HG03558 (cell line): ENCODE measurements around the gene COL16A1.

Experiments used
- ATAC-seq: cut with Tn5 transposase; IDR thresholded peaks from one replicate; pipeline ENCODE4 v1.9.1; 2021; ENCODE audit warnings: moderate number of reproducible peaks; ENCODE audit not compliant: unreplicated experiment; ENCODE audit errors: extremely low read depth

The COL16A1 gene

DNA sequence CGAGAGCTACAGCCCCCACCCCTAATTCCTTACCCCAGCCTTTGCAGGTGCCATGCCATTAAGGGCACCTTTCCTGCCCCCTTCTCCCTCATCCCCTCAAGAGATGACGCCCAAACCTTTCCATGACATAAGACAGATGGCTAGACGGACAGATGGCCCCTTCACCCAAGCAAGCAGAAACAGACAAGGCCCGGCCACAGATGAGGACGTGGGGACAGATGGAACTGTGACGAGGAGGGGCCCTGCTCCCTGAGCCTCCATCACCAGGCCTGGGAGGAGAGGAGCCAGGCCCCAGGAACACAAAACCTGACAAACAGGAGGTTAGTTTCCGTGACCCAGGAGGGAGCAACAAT lies 34.4 kb downstream of the COL16A1 start:
- ATAC-seq, result no peak

DNA sequence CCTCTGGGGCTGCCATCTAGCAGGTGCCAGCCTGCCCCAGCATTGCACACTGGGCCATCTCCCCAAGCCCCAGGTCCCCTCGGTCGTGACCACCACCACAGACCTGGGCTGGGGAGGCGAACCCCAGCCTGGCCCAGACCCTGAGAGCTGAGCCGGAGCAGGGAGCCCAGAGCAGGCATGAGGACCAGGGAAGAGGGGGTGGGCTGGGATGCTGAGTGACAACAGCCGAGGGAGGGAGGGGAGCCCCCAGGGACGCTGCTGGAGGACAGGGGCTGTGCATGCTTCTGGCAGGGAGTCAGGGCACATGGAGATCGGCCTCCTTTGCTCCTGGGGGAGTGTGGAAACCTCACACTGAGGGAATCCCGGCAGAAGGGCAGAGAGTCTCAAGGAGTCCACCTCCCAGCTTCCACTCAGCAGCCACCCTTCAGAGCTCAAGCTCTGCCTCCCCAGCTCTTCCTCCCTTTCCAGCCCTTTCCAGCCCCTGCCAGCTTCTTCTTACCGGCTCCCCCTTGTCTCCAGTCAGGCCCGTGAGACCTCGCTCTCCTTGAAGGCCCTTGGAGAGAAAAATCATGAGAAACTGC lies 35.4 kb downstream of the COL16A1 start:
- ATAC-seq, result no peak

- no peak for ATAC-seq
Observed at GRCh38 chr1:31667065-31667785, 36.6 kb downstream of the COL16A1 start.

DNA sequence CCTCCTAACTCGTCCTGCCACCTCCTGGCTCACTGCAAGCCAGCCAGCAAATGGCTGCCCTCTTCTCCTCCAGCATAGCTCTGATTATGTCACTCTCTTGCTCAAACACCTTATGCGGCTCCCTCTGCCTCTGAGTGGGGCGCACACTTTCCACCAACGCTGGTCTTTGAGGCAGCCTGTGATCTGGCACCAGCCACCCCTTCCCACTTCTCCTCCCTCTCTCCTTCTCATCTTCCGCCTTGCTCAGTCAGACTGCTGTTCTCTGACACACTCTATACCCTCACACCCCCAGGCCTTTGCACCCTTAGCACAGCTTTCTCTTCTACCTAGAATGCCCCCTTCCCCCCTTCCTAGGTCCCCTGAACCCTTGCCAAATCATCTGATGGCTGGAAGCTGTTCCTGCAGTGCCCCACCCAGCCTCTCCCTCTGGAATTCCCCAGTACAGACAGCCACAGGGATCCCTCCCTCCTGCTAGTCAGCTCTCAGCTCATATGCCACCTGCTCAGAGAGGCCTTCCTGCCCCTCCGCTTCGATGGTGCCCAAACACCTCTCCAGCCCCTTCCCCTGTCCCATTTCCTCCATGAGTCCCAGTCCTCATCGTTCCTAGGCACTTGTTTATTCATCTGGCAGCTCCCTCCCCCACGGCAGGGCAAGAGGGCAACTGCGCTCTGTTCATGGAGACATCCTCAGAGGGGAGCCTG lies 37.4 kb downstream of the COL16A1 start:
- no peak for ATAC-seq

DNA sequence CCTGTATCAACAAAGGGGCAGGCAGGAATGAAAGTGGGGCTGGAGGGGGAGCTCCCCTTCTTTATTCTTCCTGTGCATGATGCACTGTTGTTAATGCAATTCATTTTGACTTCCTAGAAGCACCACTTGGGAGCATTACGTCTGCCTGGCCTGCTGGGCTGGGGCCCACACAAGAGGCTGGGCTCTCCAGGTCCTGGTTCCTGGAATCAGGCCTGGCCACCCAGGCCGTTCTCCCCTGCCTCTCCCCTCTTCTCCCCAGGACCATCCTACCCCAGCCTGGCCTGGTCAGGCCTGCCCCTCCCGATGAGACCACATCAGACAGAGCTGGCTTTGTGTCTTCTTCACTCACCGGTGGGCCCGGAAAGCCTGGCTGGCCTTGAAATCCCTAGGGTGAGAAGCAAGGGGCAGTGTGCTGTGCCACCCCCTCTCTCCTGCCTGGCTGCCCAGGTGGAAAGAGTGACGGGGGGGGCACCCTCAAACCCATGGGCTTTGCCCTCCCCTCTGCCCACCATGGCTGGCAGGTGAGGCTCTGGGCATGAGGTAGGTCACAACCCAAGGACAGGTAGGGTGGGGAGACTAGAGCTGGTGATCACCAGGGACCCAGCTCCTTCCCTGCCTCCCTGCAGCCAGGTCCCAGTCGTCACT lies 38.5 kb downstream of the COL16A1 start:
- ATAC-seq, result no peak

GRCh38 chr1:31664528-31664927 lies 39.3 kb downstream of the COL16A1 start:
- no peak for ATAC-seq

- no peak for ATAC-seq
Observed at GRCh38 chr1:31663622-31664452, 40.0 kb downstream of the COL16A1 start.

DNA sequence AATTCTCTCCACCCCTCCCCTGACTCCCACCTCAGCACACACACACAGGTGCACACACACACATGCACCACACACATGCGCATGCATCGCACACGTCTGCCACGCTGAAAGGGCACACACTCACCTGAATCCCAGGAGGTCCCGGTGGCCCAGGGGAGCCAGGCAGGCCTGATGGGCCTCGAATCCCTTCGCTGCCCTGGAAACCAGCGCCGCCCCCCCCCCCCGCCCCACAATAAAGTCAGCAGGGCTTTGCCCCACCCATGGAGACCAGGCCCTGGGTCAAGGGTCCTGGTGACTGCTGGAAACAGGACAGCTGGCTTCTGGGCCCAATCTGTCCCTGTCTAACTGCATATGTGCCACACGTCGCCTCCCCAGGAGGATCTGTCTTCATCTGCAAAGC lies 41.4 kb downstream of the COL16A1 start:
- ATAC-seq, result no peak

DNA sequence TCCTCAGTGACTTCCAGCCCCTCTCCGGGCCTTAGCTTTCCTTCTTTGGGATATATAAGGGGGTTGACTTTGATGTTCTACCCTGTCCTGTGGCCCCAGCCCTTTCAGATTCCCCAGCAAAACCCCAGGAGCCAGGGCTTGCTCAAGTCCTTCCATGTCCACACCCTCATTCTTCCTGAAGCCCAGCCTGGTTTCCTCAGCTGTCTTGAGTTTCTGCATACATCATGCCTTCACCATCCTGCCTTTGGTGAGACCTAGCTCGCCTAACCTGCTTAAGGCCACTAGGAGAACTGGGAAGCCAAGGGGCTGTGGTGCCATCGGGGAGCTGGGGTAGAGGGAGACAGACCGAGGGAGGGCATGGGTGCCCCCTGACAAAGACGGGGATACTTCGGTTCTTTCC lies 42.0 kb downstream of the COL16A1 start:
- no peak for ATAC-seq

DNA sequence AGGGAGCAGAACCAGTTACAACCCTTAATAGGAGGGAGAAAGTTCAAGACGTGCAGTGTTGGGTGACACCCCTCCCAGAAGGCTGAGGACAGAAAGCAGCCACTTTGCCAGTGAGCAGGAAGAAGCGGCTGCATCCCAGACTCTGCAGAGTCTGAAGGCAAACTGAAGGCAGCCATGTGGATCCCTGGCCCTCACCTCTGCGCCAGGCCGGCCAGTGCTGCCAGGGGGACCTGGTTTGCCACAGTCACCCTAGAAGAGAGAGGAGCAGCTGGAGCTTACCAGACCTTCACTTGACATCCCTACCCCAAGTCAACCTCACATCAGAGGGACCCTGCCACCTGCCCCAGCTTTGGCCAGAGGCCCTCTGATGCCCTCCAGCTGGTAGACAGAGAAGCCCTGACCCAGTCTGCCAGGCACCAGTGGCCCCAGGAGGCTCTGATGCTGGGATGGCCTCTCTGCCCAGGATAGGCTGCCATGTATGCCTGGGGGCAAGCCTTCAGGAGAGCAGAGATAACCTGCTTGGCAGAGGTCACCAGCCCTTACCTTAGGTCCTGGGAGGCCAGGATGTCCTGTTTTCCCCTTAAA lies 42.9 kb downstream of the COL16A1 start:
- ATAC-seq, result no peak

GRCh38 chr1:31659889-31660288 lies 43.9 kb downstream of the COL16A1 start:
- no peak for ATAC-seq

DNA sequence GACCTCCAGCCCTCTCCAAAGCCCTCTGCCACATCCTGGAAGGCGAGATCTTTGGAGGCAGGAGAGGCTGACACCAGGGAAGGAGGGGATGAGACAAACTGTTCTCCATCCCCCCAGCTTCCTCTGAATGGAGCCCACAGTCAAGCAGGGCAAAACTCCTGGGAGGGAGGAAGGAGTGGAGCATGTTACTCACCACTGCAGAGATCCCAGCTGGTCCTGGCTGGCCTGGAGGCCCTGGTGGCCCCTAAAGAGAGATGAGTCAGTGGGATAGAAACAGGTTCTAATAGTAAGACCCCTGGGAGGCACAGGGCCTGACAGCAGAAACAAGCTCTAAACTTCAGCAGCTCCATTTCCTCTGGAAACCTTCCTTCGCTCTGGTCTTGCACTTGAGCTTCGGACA lies 45.1 kb downstream of the COL16A1 start:
- ATAC-seq, result no peak

GRCh38 chr1:31657972-31658510 lies 45.8 kb downstream of the COL16A1 start:
- no peak for ATAC-seq

GRCh38 chr1:31657020-31657804 lies 46.6 kb downstream of the COL16A1 start:
- ATAC-seq, result no peak

- no peak for ATAC-seq
Observed at GRCh38 chr1:31655756-31656155, 48.1 kb downstream of the COL16A1 start.

GRCh38 chr1:31655104-31655503 lies 48.7 kb downstream of the COL16A1 start:
- no peak for ATAC-seq

DNA sequence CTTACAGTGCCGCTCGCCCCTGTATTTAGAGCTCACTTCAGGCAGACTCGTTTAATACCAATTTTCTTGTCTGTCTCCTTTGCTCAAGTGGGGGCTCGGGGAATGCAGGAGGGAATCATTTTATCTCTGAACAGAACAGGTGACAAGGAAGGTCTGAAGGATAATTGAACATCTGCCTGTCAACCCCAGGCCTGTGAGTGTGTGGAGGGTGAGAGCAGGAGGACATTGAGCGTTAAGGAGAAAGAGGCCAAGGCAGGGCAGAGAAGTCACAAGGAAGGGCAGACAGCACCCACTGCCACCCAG lies 49.4 kb downstream of the COL16A1 start:
- no peak for ATAC-seq

- no peak for ATAC-seq
Observed at GRCh38 chr1:31653717-31654473, 49.9 kb downstream of the COL16A1 start.
